ENCODE results near the gene MGMT. TPM values are rescaled to one million over a fixed set of nuclear protein-coding genes. Genes with fewer than 3 reads are reported as not detected.

The MGMT gene
- polyA plus RNA-seq, 1 of the 3 experiments (the other 2 are of a cell fraction), result 10.8 TPM

DNA sequence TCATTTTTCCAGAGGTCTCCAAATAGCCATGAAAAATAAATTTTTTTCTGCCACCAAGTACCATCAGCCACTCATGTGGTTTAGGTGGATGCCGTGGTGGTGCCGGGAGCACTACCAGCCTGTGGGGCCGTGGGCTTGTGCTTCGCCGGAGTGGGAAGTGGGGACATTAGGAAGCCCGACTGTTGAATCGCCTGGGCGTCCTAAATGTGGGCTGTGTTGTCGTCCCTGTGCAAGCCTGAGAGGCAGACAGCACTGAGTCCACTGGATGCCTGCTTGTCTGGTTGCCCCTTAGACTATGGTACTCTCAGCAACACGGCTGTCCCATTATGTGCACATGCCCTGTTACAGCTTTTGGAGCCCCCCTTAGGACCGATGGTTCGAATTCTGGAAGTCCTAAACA, 59.9 kb downstream of the MGMT start:
- H3K9ac ChIP-seq, result no peak overlapping the region
- no peaks in the 10 kb centered on the region for H3K36me3 ChIP-seq (replicated peaks in 1 of 2; ENCODE audit: control insufficient read depth in 1 of 2, insufficient read depth in 2 of 2, low read length in 1 of 2)
- TF ChIP-seq, protein P1, sequence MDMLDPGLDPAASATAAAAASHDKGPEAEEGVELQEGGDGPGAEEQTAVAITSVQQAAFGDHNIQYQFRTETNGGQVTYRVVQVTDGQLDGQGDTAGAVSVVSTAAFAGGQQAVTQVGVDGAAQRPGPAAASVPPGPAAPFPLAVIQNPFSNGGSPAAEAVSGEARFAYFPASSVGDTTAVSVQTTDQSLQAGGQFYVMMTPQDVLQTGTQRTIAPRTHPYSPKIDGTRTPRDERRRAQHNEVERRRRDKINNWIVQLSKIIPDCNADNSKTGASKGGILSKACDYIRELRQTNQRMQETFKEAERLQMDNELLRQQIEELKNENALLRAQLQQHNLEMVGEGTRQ (IDR thresholded peaks at IDR 0.05; ENCODE audit: borderline replicate concordance, low read depth, low read length), result no peak
- TF ChIP-seq FOXM1 (IDR thresholded peaks at IDR 0.05; ENCODE audit: low read depth), result no peak
- H3K9me3 ChIP-seq, result no peaks in the 10 kb centered on the region
- no peaks in the 10 kb centered on the region for H3K27me3 ChIP-seq (ENCODE audit: insufficient read depth)
- no peaks in the 10 kb centered on the region for H3F3A ChIP-seq (replicated peaks; ENCODE audit: insufficient read depth)
- H3K4me1 ChIP-seq (ENCODE audit: control insufficient read depth in 1 of 2, insufficient read depth in 2 of 2, low read depth in 1 of 2, low read length in 1 of 2), result peaks cover 0 to 13% of the 10 kb centered on the region in 2 experiments; a peak in 1 of 4 replicates
- no peaks in the 10 kb centered on the region for H4K20me1 ChIP-seq (ENCODE audit: insufficient read depth)
- no peaks in the 10 kb centered on the region for H3K79me2 ChIP-seq (ENCODE audit: insufficient read depth)
- H3K4me3 ChIP-seq (ENCODE audit: low read depth in 2 of 2, low read length in 1 of 2), result no peak overlapping the region
- no peak overlapping the region for H3K4me2 ChIP-seq
- H3K9me2 ChIP-seq, result no peaks in the 10 kb centered on the region
- no peak for DNase-seq
- 65% methylated on average over 8 of the region's 12 CpGs for WGBS (ENCODE audit: low lambda C conversion rate)
- H2AFZ ChIP-seq (ENCODE audit: low read depth), result no peak overlapping the region
- ChIA-PET CTCF (no interaction called here), POLR2A (no interaction called here)
- H3K27ac ChIP-seq (ENCODE audit: low read depth in 2 of 2, low read length in 1 of 2), result no peak overlapping the region

DNA sequence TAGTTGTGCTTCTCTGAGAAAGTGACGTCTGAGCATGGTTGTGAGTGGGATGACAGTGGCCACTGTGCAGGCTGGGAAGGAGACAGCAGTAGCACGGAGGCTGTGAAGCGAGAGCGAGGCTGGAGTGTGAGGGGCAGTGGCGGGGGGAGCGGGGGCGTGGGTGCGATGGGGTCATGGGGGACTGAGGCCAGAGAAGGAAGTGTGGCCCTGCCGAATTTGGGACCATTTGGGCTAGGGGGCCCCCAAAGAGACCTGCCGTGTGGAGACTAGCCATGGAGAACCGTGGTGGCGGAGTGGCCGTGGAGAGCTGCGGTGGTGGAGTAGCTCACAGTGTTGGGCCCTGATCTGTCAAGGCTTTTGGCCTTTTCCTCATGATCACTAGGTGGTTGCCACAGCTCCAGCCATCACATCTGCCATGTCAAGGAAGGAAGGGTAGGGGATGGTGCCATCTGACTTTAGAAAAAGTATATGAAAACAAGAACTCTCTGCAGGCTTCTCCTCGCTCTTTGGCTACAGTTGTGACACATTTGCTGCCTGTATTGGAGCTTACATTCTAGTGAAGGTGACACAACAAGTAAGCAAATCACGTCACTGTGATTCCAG, 61.4 kb downstream of the MGMT start:
- no peaks in the 10 kb centered on the region for H4K20me1 ChIP-seq (ENCODE audit: insufficient read depth)
- TF ChIP-seq, protein P2, sequence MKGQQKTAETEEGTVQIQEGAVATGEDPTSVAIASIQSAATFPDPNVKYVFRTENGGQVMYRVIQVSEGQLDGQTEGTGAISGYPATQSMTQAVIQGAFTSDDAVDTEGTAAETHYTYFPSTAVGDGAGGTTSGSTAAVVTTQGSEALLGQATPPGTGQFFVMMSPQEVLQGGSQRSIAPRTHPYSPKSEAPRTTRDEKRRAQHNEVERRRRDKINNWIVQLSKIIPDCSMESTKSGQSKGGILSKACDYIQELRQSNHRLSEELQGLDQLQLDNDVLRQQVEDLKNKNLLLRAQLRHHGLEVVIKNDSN (IDR thresholded peaks at IDR 0.05; ENCODE audit: borderline replicate concordance, low read depth), result no peak
- TF ChIP-seq MXI1 (IDR thresholded peaks at IDR 0.05; ENCODE audit: low read depth, low read length), result no peak
- TF ChIP-seq TCF12 (IDR thresholded peaks at IDR 0.05), result no peak
- TF ChIP-seq, protein P1 (IDR thresholded peaks at IDR 0.05; ENCODE audit: borderline replicate concordance, low read depth, low read length), result no peak
- TF ChIP-seq, protein P3, sequence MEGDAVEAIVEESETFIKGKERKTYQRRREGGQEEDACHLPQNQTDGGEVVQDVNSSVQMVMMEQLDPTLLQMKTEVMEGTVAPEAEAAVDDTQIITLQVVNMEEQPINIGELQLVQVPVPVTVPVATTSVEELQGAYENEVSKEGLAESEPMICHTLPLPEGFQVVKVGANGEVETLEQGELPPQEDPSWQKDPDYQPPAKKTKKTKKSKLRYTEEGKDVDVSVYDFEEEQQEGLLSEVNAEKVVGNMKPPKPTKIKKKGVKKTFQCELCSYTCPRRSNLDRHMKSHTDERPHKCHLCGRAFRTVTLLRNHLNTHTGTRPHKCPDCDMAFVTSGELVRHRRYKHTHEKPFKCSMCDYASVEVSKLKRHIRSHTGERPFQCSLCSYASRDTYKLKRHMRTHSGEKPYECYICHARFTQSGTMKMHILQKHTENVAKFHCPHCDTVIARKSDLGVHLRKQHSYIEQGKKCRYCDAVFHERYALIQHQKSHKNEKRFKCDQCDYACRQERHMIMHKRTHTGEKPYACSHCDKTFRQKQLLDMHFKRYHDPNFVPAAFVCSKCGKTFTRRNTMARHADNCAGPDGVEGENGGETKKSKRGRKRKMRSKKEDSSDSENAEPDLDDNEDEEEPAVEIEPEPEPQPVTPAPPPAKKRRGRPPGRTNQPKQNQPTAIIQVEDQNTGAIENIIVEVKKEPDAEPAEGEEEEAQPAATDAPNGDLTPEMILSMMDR (IDR thresholded peaks at IDR 0.05), result no peak
- TF ChIP-seq RXRA (IDR thresholded peaks at IDR 0.05; ENCODE audit: borderline replicate concordance, low read depth), result no peak
- TF ChIP-seq RCOR1 (IDR thresholded peaks at IDR 0.05; ENCODE audit: low read length), result no peak
- TF ChIP-seq CHD2 (IDR thresholded peaks at IDR 0.05; ENCODE audit: low read length, partially characterized antibody), result no peak
- no peak for TF ChIP-seq EZH2phosphoT487 (IDR thresholded peaks at IDR 0.05; ENCODE audit: borderline replicate concordance, low read depth)
- no peak for TF ChIP-seq NFIC (IDR thresholded peaks at IDR 0.05; ENCODE audit: borderline replicate concordance)
- TF ChIP-seq FOXJ3 (CRISPR knock-in tag; IDR thresholded peaks at IDR 0.05), result no peak
- TF ChIP-seq NRF1 (IDR thresholded peaks at IDR 0.05; ENCODE audit: low read depth, low read length), result no peak
- TF ChIP-seq, protein P4, sequence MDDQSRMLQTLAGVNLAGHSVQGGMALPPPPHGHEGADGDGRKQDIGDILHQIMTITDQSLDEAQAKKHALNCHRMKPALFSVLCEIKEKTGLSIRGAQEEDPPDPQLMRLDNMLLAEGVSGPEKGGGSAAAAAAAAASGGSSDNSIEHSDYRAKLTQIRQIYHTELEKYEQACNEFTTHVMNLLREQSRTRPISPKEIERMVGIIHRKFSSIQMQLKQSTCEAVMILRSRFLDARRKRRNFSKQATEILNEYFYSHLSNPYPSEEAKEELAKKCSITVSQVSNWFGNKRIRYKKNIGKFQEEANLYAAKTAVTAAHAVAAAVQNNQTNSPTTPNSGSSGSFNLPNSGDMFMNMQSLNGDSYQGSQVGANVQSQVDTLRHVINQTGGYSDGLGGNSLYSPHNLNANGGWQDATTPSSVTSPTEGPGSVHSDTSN (IDR thresholded peaks at IDR 0.05), result no peak
- TF ChIP-seq SMC3 (IDR thresholded peaks at IDR 0.05; ENCODE audit: low read depth, low read length), result no peak
- TF ChIP-seq, protein P5, sequence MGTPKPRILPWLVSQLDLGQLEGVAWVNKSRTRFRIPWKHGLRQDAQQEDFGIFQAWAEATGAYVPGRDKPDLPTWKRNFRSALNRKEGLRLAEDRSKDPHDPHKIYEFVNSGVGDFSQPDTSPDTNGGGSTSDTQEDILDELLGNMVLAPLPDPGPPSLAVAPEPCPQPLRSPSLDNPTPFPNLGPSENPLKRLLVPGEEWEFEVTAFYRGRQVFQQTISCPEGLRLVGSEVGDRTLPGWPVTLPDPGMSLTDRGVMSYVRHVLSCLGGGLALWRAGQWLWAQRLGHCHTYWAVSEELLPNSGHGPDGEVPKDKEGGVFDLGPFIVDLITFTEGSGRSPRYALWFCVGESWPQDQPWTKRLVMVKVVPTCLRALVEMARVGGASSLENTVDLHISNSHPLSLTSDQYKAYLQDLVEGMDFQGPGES (IDR thresholded peaks at IDR 0.05; ENCODE audit: low read depth, low read length), result no peak
- TF ChIP-seq EP300 (IDR thresholded peaks at IDR 0.05; ENCODE audit: borderline replicate concordance in 1 of 2, low read depth in 1 of 2, low read length in 1 of 2), result no peak
- no peak for TF ChIP-seq POLR2AphosphoS5 (IDR thresholded peaks at IDR 0.05; ENCODE audit: low read depth, low read length)
- TF ChIP-seq JUND (IDR thresholded peaks at IDR 0.05), result no peak
- no peak for TF ChIP-seq RFX5 (IDR thresholded peaks at IDR 0.05; ENCODE audit: low read length)
- no peak for TF ChIP-seq FOSL2 (IDR thresholded peaks at IDR 0.05; ENCODE audit: borderline replicate concordance, low read depth)
- H3K27ac ChIP-seq (ENCODE audit: low read depth in 2 of 2, low read length in 1 of 2), result no peak overlapping the region
- no peaks in the 10 kb centered on the region for H3K36me3 ChIP-seq (replicated peaks in 1 of 2; ENCODE audit: control insufficient read depth in 1 of 2, insufficient read depth in 2 of 2, low read length in 1 of 2)
- H3K9me3 ChIP-seq, result no peaks in the 10 kb centered on the region
- POLR2A ChIA-PET, result no interaction called here
- H3K4me1 ChIP-seq (ENCODE audit: control insufficient read depth in 1 of 2, insufficient read depth in 2 of 2, low read depth in 1 of 2, low read length in 1 of 2), result peaks cover 0 to 17% of the 10 kb centered on the region in 2 experiments; a peak in 1 of 4 replicates
- H3K79me2 ChIP-seq (ENCODE audit: insufficient read depth), result no peaks in the 10 kb centered on the region
- WGBS (ENCODE audit: low lambda C conversion rate), result 74% methylated on average over 16 of the region's 16 CpGs
- H3K9ac ChIP-seq, result no peak overlapping the region
- CTCF ChIA-PET, result no interaction called here
- H3K4me2 ChIP-seq, result no peak overlapping the region
- H3K9me2 ChIP-seq, result no peaks in the 10 kb centered on the region
- H3K4me3 ChIP-seq (ENCODE audit: low read depth in 2 of 2, low read length in 1 of 2), result no peak overlapping the region
- no peak overlapping the region for H2AFZ ChIP-seq (ENCODE audit: low read depth)
- no peak for DNase-seq
- no peaks in the 10 kb centered on the region for H3K27me3 ChIP-seq (ENCODE audit: insufficient read depth)
- H3F3A ChIP-seq (replicated peaks; ENCODE audit: insufficient read depth), result no peaks in the 10 kb centered on the region

Measured in SK-N-SH (cell line).